SK-N-SH (cell line): ENCODE results near the gene SYCN. TPM values are rescaled to one million over a fixed set of nuclear protein-coding genes. Genes with fewer than 3 reads are reported as not detected.

Source experiments
- CTCF ChIA-PET: fragments of 300-600, 350-600 bp; formaldehyde crosslinking; extraction: SDS; loops from one replicate; lab custom pipeline; 2021; lab: Yijun Ruan, JAX
- POLR2A ChIA-PET: fragments of 350-600 bp; sonication (Branson Sonifier 250); formaldehyde crosslinking; extraction: SDS; loops from one replicate; lab custom pipeline; 2020; ENCODE audit warnings: antibody characterized with exemption, inconsistent platforms; lab: Yijun Ruan, JAX
- DNase-seq: peaks from one replicate; pipeline ENCODE4 v3.0.0; 2012
- H2AFZ ChIP-seq: fragments of 200-600 bp; sonication (generic); 2 replicates; pipeline ENCODE4 v1.8.1; 2016; ENCODE audit warnings: antibody characterized with exemption, mild to moderate bottlenecking, low read depth
- H3F3A ChIP-seq: fragments of 200-600 bp; sonication (generic); replicated peaks from 2 replicates; pipeline ENCODE3; 2016; ENCODE audit warnings: antibody characterized with exemption, mild to moderate bottlenecking; ENCODE audit not compliant: insufficient read depth
- H3K27ac ChIP-seq, 2 experiments: fragments of 200-500 bp in 1 of 2; fragments of 200-600 bp in 1 of 2; sonication (Bioruptor generic) in 1 of 2; sonication (generic), shearing (Covaris generic) in 1 of 2; 2 replicates each; pipeline versions ENCODE4 v1.5.1 to v1.6.1; 2014 to 2016; ENCODE audit warnings: low read depth in 2 of 2, inconsistent platforms in 1 of 2, low read length in 1 of 2, mild to moderate bottlenecking in 1 of 2, mixed read lengths in 1 of 2
- H3K27me3 ChIP-seq: fragments of 200-600 bp; sonication (generic), shearing (Covaris generic); 2 replicates; pipeline ENCODE4 v1.6.1; 2016; ENCODE audit warnings: mixed run types; ENCODE audit not compliant: insufficient read depth
- H3K36me3 ChIP-seq, 2 experiments: fragments of 200-500 bp in 1 of 2; fragments of 200-600 bp in 1 of 2; sonication (Bioruptor generic) in 1 of 2; sonication (generic) in 1 of 2; replicated peaks in 1 of 2; 2 replicates each; pipeline versions ENCODE3 to v1.5.1; 2014 to 2016; ENCODE audit warnings: low read length in 1 of 2, mild to moderate bottlenecking in 1 of 2; ENCODE audit not compliant: insufficient read depth in 2 of 2, control insufficient read depth in 1 of 2
- H3K4me1 ChIP-seq, 2 experiments: fragments of 200-500 bp in 1 of 2; fragments of 200-600 bp in 1 of 2; sonication (Bioruptor generic) in 1 of 2; sonication (generic), shearing (Covaris generic) in 1 of 2; 2 replicates each; pipeline versions ENCODE4 v1.5.1 to v1.6.1; 2014 to 2016; ENCODE audit warnings: low read depth in 1 of 2, low read length in 1 of 2, mixed run types in 1 of 2; ENCODE audit not compliant: insufficient read depth in 2 of 2, control insufficient read depth in 1 of 2
- H3K4me2 ChIP-seq: fragments of 200-600 bp; sonication (generic), shearing (Covaris generic); 2 replicates; pipeline ENCODE4 v1.6.1; 2017; ENCODE audit warnings: mixed run types
- H3K4me3 ChIP-seq, 2 experiments: fragments of 200-500 bp in 1 of 2; fragments of 200-600 bp in 1 of 2; sonication (Bioruptor generic) in 1 of 2; sonication (generic), shearing (Covaris generic) in 1 of 2; 2 replicates each; pipeline versions ENCODE4 v1.5.1 to v1.8.1; 2014 to 2016; ENCODE audit warnings: low read depth in 2 of 2, inconsistent platforms in 1 of 2, low read length in 1 of 2, mild to moderate bottlenecking in 1 of 2, mixed read lengths in 1 of 2, moderate library complexity in 1 of 2
- H3K79me2 ChIP-seq: fragments of 200-600 bp; sonication (generic); 2 replicates; pipeline ENCODE4 v1.8.1; 2017; ENCODE audit warnings: mild to moderate bottlenecking; ENCODE audit not compliant: insufficient read depth
- H3K9ac ChIP-seq: fragments of 200-600 bp; sonication (generic); 2 replicates; pipeline ENCODE4 v1.6.1; 2017; ENCODE audit warnings: mixed run types
- H3K9me2 ChIP-seq: fragments of 200-600 bp; sonication (generic); 2 replicates; pipeline ENCODE4 v1.6.1; 2017; ENCODE audit warnings: mixed run types
- H3K9me3 ChIP-seq: fragments of 200-600 bp; sonication (generic); 2 replicates; pipeline ENCODE4 v1.6.1; 2017; ENCODE audit warnings: mixed run types, mild to moderate bottlenecking, moderate library complexity
- H4K20me1 ChIP-seq: fragments of 200-600 bp; sonication (generic); 2 replicates; pipeline ENCODE4 v1.6.1; 2017; ENCODE audit warnings: mild to moderate bottlenecking, mixed run types; ENCODE audit not compliant: insufficient read depth
- CHD2 ChIP-seq: fragments of 150-350 bp; IDR thresholded peaks from 2 replicates; pipeline ENCODE4 v1.6.1; 2018; ENCODE audit warnings: low read length; ENCODE audit not compliant: partially characterized antibody
- CTCF ChIP-seq: fragments of 200-600 bp; sonication (generic); IDR thresholded peaks from 2 replicates; pipeline ENCODE4 v1.6.1; 2017; ENCODE audit warnings: antibody characterized with exemption, mild to moderate bottlenecking, moderate library complexity
- EP300 ChIP-seq, 2 experiments: IDR thresholded peaks; 2 replicates each; pipeline versions ENCODE4 v1.4.0 to v1.6.1; 2012; ENCODE audit warnings: borderline replicate concordance in 1 of 2, low read depth in 1 of 2, low read length in 1 of 2
- FOSL2 ChIP-seq: IDR thresholded peaks from 2 replicates; pipeline ENCODE4 v1.4.0; 2012; ENCODE audit warnings: low read depth, mild to moderate bottlenecking, moderate library complexity, borderline replicate concordance
- FOXM1 ChIP-seq: IDR thresholded peaks from 2 replicates; pipeline ENCODE4 v1.4.0; 2012; ENCODE audit warnings: low read depth, mild to moderate bottlenecking
- GABPA ChIP-seq: IDR thresholded peaks from 2 replicates; pipeline ENCODE4 v1.4.0; 2012; ENCODE audit warnings: low read depth, mild to moderate bottlenecking
- JUND ChIP-seq: IDR thresholded peaks from 2 replicates; pipeline ENCODE4 v1.4.0; 2012
- NFIC ChIP-seq: IDR thresholded peaks from 2 replicates; pipeline ENCODE4 v1.4.0; 2012; ENCODE audit warnings: borderline replicate concordance
- NRF1 ChIP-seq: IDR thresholded peaks from 2 replicates; pipeline ENCODE4 v1.6.1; 2012; ENCODE audit warnings: low read depth, mild to moderate bottlenecking, low read length
- RAD21 ChIP-seq: IDR thresholded peaks from 2 replicates; pipeline ENCODE4 v1.6.1; 2012; ENCODE audit warnings: mild to moderate bottlenecking, low read length
- RCOR1 ChIP-seq: fragments of 150-350 bp; IDR thresholded peaks from 2 replicates; pipeline ENCODE4 v1.6.1; 2017; ENCODE audit warnings: antibody characterized with exemption, low read length
- RFX5 ChIP-seq: IDR thresholded peaks from 2 replicates; pipeline ENCODE4 v1.6.1; 2012; ENCODE audit warnings: mild to moderate bottlenecking, improper control_type of control experiment, low read length
- SIN3A ChIP-seq: IDR thresholded peaks from 2 replicates; pipeline ENCODE4 v1.6.1; 2012; ENCODE audit warnings: low read depth, mild to moderate bottlenecking, low read length, moderate library complexity, borderline replicate concordance
- SMC3 ChIP-seq: IDR thresholded peaks from 2 replicates; pipeline ENCODE4 v1.6.1; 2012; ENCODE audit warnings: low read depth, low read length, improper control_type of control experiment
- TEAD4 ChIP-seq: IDR thresholded peaks from 2 replicates; pipeline ENCODE4 v1.4.0; 2012; ENCODE audit warnings: mild to moderate bottlenecking, borderline replicate concordance; ENCODE audit not compliant: insufficient read depth
- USF2 ChIP-seq: fragments of 150-350 bp; IDR thresholded peaks from 2 replicates; pipeline ENCODE4 v1.6.1; 2017; ENCODE audit warnings: antibody characterized with exemption, low read length, low read depth, borderline replicate concordance
- YY1 ChIP-seq: IDR thresholded peaks from 2 replicates; pipeline ENCODE4 v1.4.0; 2012; ENCODE audit warnings: low read depth, mild to moderate bottlenecking
- WGBS: methylation state at CpG from one replicate; pipeline ENCODE4 v1.1.6; 2017; ENCODE audit warnings: low lambda C conversion rate; 5-methylcytosine and 5-hydroxymethylcytosine counted together
- polyA plus RNA-seq, 3 experiments: library from polyadenylated mRNA; depleted of rRNA; stranded (reverse); fragments of >200 nt; gene quantifications; 2 replicates each; pipeline ENCODE4 v1.2.3, GENCODE V29; 2012
- TF ChIP-seq, protein P1 (sequence below): IDR thresholded peaks from 2 replicates; pipeline ENCODE4 v1.4.0; 2012; ENCODE audit warnings: low read depth, borderline replicate concordance
- TF ChIP-seq, protein P2 (sequence below): fragments of 150-350 bp; IDR thresholded peaks from 2 replicates; pipeline ENCODE4 v1.6.1; 2016; ENCODE audit warnings: mild to moderate bottlenecking, low read depth, low read length

SYCN gene
- polyA plus RNA-seq, 1 of the 3 experiments (the other 2 are of a cell fraction) = not detected

DNA sequence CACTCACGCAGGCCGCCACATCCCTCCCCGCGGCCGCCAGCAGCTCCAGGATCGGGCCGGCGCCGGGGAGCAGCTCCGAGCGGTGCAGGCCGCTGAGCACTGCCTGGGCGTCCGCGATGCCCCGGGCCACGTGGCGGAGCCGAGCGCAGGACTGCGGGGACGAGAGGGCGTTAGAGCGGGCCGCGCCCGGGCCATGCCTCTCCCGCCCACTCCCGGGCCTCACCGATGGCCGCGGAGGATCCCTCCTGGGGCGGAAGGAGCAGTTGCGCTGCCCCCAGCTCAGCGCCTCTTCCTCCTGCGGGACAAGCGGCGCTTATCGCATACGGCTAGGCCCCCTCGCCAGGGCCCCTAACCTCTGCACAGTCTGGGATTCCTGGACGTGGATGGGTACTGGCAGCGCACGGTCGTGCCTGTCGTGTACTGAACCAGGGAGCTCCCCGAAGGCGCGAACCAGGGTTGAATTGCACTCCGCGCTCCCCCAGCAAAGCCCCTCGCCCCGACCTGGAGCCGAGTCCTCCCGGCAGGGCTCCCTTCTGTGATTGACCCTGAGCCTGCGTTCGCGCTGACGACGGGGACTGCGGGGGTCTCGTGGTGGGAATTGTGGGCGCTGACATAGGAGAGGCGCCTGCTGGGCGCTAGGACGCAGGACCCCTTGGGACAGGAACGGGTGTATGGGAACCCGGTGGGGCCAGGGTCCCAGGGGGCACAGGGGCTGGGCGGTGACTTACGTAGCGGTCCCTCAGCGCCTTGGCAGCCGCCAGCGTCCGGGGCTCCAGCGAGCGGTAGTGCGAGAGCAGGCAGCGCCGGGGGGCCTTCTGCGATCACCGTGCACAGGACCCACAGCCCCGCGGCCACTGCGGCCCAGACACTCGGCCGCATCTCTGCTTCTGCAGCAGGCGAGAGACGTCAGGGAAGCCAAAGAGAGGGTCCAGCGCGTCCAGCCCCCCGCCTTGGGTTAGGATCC, 43.9 kb upstream of the SYCN start:
- Histone ChIP-seq H3K4me3 (no peak overlapping the region), H3K4me1 (peaks cover 0 to 3% of the 10 kb centered on the region in 2 experiments; a peak in 1 of 4 replicates), H2AFZ (no peak overlapping the region), H3K4me2 (no peak overlapping the region), H4K20me1 (no peaks in the 10 kb centered on the region), H3K27ac (no peak overlapping the region), H3K9me3 (no peaks in the 10 kb centered on the region), H3K36me3 (no peaks in the 10 kb centered on the region), H3K27me3 (peaks cover 4% of the 10 kb centered on the region; the same call in 1 of the 2 replicates), H3F3A (no peaks in the 10 kb centered on the region)
- no peak for DNase-seq
- 86% methylated on average over 47 of the region's 92 CpGs for WGBS
- POLR2A ChIA-PET = no interaction called here
- TF ChIP-seq SMC3 (no peak), NFIC (no peak)
- TF ChIP-seq, protein P1, sequence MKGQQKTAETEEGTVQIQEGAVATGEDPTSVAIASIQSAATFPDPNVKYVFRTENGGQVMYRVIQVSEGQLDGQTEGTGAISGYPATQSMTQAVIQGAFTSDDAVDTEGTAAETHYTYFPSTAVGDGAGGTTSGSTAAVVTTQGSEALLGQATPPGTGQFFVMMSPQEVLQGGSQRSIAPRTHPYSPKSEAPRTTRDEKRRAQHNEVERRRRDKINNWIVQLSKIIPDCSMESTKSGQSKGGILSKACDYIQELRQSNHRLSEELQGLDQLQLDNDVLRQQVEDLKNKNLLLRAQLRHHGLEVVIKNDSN = no peak
- TF ChIP-seq, all 33 proteins: peak for 0
- Histone ChIP-seq H3K9ac (no peak overlapping the region), H3K9me2 (no peaks in the 10 kb centered on the region), H3K79me2 (no peaks in the 10 kb centered on the region)
- CTCF ChIA-PET = no interaction called here

DNA sequence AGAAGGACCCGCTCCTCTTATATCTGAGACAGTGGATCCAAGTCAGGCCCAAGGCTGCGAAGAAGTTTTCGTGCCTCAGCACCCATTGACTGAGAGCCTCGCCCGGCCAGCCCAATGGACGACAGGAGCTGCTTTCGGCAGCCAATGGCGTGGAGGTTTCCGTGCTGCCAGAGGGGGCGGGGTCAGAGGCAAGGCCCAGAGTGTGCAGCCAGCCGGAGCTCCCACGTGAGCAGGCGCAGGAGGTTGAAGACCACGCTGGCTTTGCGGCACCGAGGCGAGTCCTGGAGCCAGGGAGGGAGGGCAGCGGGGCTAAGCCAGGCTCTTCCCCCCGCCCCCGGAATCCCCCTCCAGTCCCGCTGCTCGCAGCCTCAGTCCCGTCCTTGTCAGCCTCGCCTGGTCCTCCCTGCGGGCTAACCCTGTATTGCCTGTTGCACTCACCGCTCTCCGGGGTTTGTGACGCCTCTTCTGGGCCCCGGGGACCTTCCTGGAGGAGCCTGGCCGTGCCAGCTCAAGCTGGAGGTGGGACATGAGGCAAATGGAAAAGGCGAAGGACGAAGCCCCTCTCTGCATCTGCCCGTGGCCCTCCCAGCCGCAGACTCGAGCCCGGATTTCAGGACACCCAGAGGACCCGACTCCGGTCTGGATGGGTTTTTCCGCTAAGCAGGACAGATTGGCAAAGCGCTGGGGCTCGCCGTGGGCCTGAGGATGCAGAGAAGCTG, 43.0 kb upstream of the SYCN start:
- Histone ChIP-seq H3K79me2 (no peaks in the 10 kb centered on the region), H2AFZ (no peak overlapping the region), H3K9ac (no peak overlapping the region), H3F3A (no peaks in the 10 kb centered on the region), H3K9me3 (no peaks in the 10 kb centered on the region), H3K4me1 (no peaks in the 10 kb centered on the region), H3K4me2 (no peak overlapping the region), H4K20me1 (no peaks in the 10 kb centered on the region), H3K4me3 (no peak overlapping the region), H3K27ac (no peak overlapping the region), H3K27me3 (no peaks in the 10 kb centered on the region; the same call in 1 of the 2 replicates), H3K36me3 (no peaks in the 10 kb centered on the region), H3K9me2 (no peaks in the 10 kb centered on the region)
- ChIA-PET CTCF (no interaction called here), POLR2A (no interaction called here)
- WGBS = 76% methylated on average over 28 of the region's 42 CpGs
- TF ChIP-seq RAD21 (no peak), FOSL2 (no peak), RCOR1 (no peak), JUND (no peak), NRF1 (no peak), EP300 (IDR thresholded peaks at IDR 0.05; ENCODE audit: borderline replicate concordance in 1 of 2, low read depth in 1 of 2, low read length in 1 of 2) (no peak), YY1 (no peak), GABPA (no peak), CHD2 (no peak), SIN3A (no peak), CTCF (no peak), NFIC (no peak), TEAD4 (no peak), FOXM1 (no peak), RFX5 (no peak), USF2 (no peak)
- TF ChIP-seq, protein P1 = no peak
- TF ChIP-seq, protein P2, sequence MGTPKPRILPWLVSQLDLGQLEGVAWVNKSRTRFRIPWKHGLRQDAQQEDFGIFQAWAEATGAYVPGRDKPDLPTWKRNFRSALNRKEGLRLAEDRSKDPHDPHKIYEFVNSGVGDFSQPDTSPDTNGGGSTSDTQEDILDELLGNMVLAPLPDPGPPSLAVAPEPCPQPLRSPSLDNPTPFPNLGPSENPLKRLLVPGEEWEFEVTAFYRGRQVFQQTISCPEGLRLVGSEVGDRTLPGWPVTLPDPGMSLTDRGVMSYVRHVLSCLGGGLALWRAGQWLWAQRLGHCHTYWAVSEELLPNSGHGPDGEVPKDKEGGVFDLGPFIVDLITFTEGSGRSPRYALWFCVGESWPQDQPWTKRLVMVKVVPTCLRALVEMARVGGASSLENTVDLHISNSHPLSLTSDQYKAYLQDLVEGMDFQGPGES = no peak
- DNase-seq = no peak
